GM12872 (cell line): ENCODE measurements around the gene MT1H.

Experiments
- CTCF ChIP-seq: IDR thresholded peaks from 3 replicates; pipeline ENCODE4 v1.5.1; 2011; ENCODE audit warnings: low read depth, mild to moderate bottlenecking, low read length, moderate library complexity; ENCODE audit not compliant: insufficient read depth

The MT1H gene

GRCh38 chr16:56684926-56685590 is 15.4 kb downstream of the MT1H start:
- TF ChIP-seq CTCF, result no peak

DNA sequence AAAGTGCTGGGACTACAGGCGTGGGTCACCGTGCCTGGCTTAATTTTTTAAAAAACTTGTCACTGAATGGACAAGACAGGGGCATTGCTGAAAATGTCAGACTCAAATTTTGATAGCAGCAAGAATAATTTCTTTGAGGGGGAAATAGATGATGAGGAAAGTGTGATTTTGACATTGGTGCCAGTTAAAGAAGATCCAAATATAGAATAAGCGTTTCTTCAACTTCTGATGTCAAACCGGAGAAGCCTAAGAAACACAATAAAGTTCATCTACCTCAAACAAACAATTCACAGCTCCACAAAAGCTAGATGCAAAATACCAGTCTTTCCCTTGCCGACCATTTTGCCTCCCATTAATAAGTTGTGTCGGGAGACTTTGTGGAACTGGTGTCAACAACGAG is 17.1 kb downstream of the MT1H start:
- no peak for TF ChIP-seq CTCF

- no peak for TF ChIP-seq CTCF
These were observed 19.1 kb downstream of the MT1H start for GRCh38 chr16:56688762-56689161.

- no peak for TF ChIP-seq CTCF
These were observed 19.6 kb downstream of the MT1H start for GRCh38 chr16:56689171-56689570.

GRCh38 chr16:56690420-56691122 is 21.0 kb downstream of the MT1H start:
- TF ChIP-seq CTCF, result no peak

- TF ChIP-seq CTCF, result no peak
These were observed 22.3 kb downstream of the MT1H start for GRCh38 chr16:56691885-56692284.

DNA sequence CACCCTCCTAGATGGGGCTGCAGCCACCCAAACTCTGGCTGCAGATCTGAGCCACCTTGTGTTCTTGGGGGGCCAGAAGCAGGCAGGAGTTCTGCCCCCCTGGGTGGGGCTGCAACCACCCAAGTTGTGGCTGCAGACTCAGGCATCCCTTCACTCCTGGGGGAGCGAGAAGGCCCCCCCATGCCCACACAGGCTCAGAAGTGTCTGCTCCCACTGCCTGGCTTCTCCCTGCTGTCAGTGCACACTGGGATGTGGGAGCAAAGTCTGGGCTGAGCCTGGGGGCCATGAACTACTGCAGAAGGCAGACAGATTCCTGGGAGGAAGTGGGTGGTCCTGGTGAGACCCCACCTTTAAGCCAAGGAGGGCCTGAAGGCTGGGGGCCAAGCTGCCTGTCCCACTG is 25.6 kb downstream of the MT1H start:
- no peak for TF ChIP-seq CTCF
